GM18526 (cell line): ENCODE measurements around the gene C2CD4A.

ENCODE experiments used
- POLR2A ChIP-seq: IDR thresholded peaks from 3 replicates; pipeline ENCODE4 v1.6.1; 2011; ENCODE audit not compliant: insufficient read length; ENCODE audit errors: extremely low read depth

C2CD4A gene

DNA sequence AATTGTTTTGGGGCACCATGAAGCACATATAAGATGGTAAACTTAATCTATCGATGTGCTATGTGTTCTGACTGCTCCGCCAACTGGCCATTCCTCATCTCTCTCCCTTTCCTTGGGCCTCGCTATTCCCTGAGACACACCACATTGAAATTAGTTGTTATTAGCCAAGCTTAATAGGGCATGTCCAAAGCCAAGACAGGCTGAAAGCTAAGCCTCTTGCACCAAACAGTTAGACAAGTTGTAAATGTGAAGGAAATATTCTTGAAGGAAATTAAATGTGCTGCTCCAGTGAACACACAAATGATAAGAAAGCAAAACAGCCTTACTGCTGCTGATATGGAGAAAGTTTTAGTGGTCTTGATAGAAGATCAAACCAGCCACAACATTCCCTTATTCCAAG lies 39.3 kb downstream of the C2CD4A start:
- TF ChIP-seq POLR2A = no peak

DNA sequence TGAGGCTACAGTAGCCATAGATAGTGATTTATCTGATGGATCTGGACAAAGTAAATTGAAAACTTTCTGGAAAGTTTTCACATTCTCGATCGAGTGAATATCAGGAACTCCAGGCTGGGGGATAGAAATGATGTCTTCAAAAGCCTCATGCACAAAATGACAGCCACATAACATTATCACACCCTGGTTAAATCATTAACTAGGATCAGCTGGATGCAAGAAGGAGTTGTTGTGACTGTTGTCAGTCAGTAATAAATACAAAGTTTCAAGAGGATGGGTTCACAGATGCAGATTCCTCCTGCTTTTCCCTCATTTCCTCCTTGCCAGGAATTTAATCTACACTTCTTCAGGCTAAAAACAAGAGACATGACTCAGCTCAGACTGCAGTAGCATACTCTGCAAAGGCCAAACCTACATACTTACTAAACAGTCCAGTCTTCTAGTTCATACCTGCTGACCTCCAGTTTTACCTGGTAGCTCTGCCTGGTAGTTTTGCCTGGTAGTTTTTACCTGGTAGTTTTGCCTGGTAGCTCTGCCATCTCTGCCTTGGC lies 40.9 kb downstream of the C2CD4A start:
- no peak for TF ChIP-seq POLR2A

DNA sequence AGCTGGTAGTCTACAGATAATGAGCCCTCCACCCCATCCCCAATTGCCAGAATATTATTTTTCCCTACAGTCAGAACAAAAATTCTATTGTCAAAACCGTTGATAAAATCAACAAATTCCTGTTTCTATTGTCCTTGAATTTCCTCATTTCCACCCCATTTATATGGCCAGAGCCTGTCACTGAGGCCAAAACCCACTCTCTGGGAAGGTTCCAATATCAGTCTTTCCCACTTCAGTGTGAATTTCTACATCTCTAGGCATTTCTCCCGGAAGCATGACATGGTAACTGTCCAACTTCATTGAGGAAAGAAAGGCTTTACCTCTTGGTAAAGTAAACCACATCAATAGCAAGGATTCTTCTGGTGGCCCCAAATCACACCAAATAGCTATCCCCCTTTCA lies 41.6 kb downstream of the C2CD4A start:
- TF ChIP-seq POLR2A = no peak

DNA sequence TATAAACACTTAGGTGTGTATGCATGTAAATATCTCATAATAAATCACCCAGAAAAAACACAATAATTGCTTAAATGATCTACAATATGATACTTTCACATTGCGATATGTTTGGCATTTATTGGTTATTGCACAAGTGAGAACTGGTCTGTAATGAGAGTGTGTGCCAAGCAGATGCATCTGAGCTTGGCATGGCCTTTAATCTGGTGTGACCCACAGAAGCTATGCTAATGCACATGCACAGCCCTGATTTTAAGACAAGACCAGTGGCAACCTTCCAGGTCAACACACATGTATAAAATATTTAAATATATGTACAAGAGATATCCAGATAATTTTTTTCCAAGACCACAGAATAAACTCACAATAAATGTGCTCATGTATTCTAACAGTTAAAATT lies 42.7 kb downstream of the C2CD4A start:
- TF ChIP-seq POLR2A = no peak

DNA sequence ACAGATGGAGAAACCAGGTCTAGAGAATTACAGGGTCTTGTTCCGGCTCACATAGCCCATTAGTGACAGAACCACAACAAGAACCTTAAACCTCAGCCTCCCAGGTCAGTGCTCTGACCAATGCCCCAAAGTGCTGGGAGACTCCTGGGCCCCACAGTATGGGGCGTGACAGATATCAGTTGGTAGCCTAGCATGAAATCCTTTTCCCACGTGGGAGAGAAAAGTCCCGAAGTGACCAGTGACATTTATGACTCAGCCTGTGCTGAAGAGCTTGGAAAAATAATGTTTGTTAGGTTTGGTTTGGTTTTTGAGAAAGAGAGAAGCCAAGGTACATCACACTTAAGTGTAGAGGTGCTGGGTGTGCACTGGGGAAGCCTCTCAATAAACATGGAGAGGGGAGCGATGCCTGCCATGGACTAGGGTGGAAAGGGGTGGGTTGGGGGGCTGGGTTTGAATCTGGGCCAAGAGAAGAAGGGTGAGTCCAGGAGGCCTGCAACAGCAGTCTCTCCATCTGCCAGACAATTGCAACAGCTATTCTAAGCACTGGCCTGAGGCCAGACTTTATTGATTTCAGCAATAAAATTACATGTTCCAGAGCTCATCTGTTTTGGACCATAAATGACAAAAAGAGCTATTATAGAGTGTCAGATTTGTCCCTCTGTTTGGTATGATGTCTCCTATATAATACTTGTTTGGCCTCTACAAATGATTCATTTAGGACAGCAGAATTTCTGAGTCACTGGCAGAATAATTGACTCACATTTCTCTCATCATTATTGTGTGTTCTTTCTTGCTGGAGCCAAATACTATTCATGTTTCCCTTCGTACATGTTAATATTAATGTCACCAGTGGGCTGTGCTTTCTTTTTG lies 43.4 kb downstream of the C2CD4A start:
- no peak for TF ChIP-seq POLR2A

DNA sequence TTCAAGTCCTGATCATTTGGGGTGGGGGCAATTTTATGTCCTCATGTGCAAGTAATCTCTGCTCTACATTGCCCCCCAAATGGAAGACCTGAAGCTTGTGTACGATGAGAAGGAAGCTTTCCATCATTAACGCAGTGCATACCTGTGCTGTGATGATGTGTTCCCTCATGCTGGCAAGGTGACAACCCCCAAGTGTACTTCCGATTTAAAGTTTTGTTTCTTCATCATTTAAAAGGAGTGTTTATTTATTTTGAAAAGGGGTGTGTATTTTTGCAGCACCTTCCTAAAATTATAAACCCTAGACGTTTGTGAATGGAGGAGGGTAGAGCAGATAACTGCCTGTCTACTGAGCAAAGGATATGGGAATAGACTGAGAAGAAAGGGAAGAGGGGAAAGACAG lies 45.3 kb downstream of the C2CD4A start:
- TF ChIP-seq POLR2A = no peak

DNA sequence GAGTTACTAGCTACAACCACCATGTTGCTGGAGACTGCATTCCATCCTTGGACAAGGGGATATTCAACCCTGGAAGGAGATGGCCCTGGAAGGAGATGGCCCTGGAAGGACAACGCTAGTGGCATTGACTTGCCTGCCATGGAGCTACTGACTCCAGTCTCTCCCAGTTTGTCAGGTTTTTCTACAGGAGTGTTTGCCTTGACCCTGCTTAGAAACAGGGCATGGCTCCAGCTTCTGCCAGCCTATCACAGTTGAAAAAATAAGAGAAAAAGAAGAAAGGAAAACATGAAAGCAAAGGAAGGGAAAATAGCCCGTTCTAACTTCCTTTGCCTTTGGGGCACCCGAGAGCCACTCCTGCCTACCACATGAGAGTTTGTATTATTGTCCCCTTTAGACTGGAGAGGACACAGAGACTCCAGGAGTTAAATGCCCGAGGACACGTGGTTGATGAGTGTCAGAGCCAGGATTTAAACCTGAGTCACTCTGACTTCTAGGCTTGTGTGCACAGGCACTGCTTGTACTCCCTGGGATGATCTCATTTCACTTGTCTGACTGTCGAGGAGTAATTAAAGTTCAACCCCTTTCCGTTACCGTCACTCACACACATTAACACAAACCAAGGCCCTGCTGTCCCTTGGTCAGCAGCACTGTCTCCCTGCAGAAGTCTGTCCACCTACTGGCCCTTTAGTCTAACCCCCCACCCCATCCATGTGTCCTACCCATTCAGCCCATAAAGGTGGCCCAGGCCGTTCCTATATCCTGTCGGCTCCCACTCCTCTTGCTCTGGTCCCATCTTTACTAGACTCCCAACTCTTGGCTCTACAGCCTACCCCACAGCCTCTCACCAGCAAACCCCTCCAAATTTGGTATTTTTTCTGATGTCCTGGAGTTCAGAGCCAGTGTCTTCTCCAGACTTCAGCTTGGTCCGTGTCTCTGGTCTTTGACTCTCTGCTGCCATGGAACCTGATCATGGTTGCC lies 46.1 kb downstream of the C2CD4A start:
- TF ChIP-seq POLR2A = no peak

DNA sequence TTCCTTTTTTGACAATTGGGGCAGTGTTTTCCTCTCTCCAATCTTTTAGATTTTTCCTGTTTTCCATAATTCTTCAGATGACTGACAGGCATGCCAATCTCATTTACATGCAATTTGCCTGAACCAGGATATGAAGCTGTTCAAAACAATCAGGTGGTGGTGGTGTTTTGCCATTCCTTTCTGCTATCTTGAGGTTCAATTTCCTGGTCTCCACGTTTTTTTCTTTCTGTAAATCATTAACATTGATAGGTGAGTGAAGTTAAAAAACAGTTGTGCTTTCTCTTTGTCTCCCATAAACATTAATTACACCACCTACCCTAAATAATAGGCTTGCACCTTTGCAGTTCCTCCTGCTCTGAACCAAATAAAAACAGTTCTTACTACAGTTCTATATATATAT lies 49.1 kb downstream of the C2CD4A start:
- no peak for TF ChIP-seq POLR2A

DNA sequence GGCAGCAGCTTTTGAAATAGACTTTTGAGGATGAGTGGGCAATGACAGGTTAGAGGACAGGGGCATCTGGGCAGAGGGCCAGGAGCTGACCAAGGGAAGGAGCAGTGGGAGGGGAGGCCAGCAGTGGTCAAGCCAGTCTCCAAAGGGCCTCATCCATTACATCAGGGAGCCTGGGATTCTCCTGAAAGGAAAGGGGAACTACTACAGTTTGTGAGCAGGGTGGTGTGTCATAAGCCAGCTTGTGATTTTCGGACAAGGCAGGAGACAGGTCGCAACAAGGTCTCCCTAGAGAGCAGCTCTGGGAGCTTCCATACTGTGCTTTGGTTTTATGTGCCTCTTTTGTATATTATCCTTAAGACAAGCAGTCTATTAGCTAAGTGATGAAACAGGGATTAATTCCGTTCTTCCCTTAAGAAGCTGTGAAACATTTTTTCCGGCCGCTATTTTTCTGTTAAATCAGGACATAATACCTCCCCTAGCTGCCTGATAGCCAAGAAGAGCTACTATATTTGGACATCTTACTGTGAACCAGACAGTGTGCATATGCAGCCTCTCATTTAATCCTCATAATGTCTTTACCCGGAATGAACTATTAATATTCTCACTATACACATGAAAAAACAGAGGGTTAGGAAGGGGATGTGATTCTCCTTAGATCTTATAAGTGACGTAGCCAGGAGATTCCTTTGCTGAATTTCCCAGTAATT lies 51.9 kb downstream of the C2CD4A start:
- no peak for TF ChIP-seq POLR2A

DNA sequence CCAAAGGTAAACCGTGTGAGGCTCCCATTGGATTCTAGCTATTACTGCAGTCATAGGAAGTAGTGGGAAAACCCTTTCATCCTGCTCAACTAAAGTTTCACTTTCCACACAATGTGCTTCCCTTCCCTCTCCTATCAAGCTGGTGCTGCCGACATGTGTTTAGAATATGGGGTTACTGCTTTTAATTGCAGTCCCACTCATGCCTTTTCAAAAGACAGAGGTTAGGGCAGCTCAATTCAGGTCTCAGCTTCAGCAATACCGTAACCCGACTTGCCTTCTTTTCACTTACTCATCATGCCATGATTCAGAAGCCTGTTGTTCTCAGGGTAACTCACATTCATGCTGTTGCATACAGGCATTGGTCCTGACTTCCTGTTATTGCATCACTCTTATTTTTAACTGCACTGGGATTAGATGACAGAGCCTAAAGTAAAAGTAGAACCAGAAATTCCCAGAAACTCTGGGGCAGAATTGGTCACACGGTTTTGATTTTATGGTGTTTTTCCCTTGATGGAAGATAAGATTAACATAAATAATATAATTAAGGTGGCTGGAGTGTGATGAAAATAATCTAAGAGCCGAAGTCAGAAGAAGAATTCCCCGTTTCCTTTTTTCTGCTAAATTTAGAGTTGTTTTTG lies 52.6 kb downstream of the C2CD4A start:
- no peak for TF ChIP-seq POLR2A

DNA sequence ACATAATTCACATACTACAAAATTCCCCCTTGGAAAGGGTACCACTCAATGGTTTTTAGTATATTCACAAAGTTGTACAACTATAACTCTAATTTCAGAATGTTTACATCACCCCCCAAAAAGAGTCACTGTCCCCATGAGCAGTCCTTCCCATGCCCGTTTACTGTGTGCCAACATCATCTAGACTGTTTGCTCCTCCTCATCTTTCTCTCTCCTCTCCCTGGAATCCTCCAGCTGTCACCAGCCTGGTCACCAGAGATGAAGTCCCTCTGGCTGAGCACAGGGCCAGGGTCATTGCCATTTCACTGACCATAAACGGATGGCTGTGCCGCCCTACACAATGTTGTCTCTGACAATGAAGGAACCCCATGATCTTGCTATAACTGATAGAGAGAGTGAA lies 53.1 kb downstream of the C2CD4A start:
- TF ChIP-seq POLR2A = no peak
